C4-2B (cell line): ENCODE measurements around the gene JAZF1.

Source experiments
- H3K27ac ChIP-seq: fragments of 450-650 bp; 2 replicates; pipeline ENCODE4 v1.5.1; 2017
- CTCF ChIP-seq: fragments of 450-650 bp; conservative IDR thresholded peaks from 2 replicates; pipeline ENCODE4 v1.5.1; 2017; ENCODE audit warnings: mild to moderate bottlenecking
- ZFX ChIP-seq: fragments of 450-650 bp; IDR thresholded peaks from 2 replicates; pipeline ENCODE4 v1.6.1; 2017

JAZF1 gene

GRCh38 chr7:28041508-28042314, 138.9 kb downstream of the JAZF1 start:
- no peak overlapping the region for H3K27ac ChIP-seq
- TF ChIP-seq ZFX (no peak), CTCF (no peak)

- TF ChIP-seq CTCF (no peak), ZFX (no peak)
- H3K27ac ChIP-seq = no peak overlapping the region
These were observed 142.3 kb downstream of the JAZF1 start for GRCh38 chr7:28038175-28038797.

GRCh38 chr7:28037220-28038010, 143.2 kb downstream of the JAZF1 start:
- TF ChIP-seq CTCF = no peak
- TF ChIP-seq ZFX = no peak
- no peak overlapping the region; the same call in 1 of the 2 replicates for H3K27ac ChIP-seq

GRCh38 chr7:28036696-28037095, 143.9 kb downstream of the JAZF1 start:
- peak overlapping the region; percentile 32; the same call in 1 of the 2 replicates for H3K27ac ChIP-seq
- TF ChIP-seq CTCF (no peak), ZFX (no peak)

GRCh38 chr7:28033386-28033785, 147.2 kb downstream of the JAZF1 start:
- no peak for TF ChIP-seq ZFX
- TF ChIP-seq CTCF = no peak
- H3K27ac ChIP-seq = peak overlapping the region; percentile 20; the same call in 1 of the 2 replicates

- TF ChIP-seq CTCF (no peak), ZFX (no peak)
- peak overlapping the region; percentile 20; the same call in 1 of the 2 replicates for H3K27ac ChIP-seq
These were observed 147.7 kb downstream of the JAZF1 start for GRCh38 chr7:28032738-28033380.
